Neuronal stem cell (in vitro differentiated cells): ENCODE data around the gene MAPK10. TPM values are rescaled to one million over a fixed set of nuclear protein-coding genes. Genes with fewer than 3 reads are reported as not detected.

Experiments
- small RNA-seq: library from polyadenylated mRNA; stranded (forward); fragments of <200 nt; extraction: miRNeasy Mini kit (QIAGEN cat#:217004); gene quantifications from one replicate; pipeline ENCODE3, GENCODE V24; 2013; ENCODE audit not compliant: insufficient read depth

Gene MAPK10

Small RNAs within 50 kb of the gene (small RNA-seq; reads per million reads assigned to genes)
- gene RN7SKP96 = not detected
